Endometrium (tissue), 2 donors: ENCODE results near the gene CALCA.

Experiments
- FAIRE-seq: peaks from 2 replicates; lab custom pipeline; 2012; peaks lifted over from hg19 to GRCh38; lab: Jason Lieb, UNC
- donor health status: control.
- donor health status: control.

CALCA gene

DNA sequence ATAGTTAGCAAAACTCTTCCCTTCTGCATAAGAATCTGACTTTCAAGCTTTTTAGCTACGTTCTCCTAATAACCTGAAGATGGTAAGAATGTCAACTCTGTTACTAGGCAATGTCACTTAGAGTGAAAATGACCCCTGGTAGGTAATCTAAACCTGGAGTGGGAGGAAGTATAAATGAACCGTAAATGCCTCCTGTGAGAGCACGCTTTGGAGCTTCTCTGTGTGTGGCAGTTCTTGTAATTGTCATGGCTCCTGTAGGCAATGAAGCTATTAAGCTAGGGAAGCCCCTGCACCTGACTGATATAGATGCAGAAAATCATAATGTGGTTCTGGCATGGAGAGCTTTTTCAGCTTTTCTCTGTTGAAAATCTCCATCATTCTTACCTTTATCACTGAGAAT lies 29.4 kb downstream of the CALCA start:
- FAIRE-seq, result no peak

DNA sequence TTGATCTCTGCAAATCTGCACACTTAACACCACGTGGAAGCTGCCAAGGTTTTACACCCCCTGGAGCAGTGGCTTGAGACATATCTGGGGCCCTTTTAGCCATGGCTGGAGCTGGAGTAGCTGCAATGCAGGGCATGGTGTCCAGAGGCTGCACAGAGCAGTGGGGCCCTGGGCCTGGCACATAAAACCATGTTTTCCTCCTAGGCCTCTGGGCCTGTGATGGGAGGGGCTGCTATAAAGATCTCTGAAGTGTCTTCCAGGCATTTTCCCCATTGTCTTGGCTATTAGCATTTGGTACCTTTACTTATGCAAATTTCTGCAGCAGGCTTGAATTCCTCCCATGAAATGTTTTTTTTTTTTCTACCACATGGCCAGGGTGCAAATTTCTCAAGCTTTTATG lies 33.2 kb downstream of the CALCA start:
- FAIRE-seq, result no peak

DNA sequence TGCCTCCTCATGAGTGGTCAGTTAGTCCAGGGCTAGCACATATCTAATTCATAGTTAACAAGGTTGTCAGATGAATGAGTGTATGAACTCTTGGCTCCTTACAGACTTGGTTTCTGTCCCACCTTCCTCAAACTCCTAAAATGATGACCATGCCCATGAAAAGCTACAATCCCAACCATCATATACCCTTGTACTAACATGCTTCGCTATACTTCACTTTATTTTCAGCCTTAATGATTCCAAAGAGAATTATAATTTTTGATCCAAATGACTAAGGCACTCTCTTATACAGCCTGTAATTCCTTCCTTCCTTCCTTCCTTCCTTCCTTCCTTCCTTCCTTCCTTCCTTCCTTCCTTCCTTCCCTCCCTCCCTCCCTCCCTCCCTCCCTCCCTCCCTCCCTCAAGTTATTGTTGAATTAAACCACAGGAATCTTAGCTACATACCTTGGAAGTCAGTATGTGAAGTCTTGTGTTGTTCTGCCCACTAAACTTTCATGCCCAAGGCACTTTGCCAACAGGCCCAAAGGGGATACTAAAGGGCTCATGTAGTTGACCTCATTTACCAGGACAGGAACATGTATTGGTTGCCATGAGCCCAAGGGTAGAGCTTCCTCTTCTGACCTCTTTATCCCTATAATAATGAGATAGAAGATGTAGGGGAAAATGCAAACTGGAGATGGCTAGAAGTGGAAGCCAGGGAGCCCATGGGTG lies 37.4 kb downstream of the CALCA start:
- FAIRE-seq, result no peak

DNA sequence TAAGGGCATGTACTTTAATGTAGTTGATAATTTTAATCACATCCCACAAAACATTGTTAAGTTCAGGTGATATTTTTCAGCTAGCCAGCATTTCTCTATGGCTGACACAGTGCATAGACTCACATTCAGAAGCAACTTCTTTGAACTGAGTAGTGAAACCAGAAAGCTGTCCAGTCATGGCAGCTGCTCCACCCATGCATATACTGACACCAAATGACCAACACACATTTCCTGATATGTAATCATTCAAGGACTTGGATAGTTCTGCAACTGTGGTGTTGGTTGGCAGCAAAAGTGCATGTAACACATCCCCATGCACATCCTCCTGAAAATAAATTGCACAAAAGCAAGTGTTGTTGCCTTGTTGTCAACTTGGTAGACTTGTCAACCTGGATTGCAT lies 39.7 kb downstream of the CALCA start:
- FAIRE-seq, result no peak

- no peak for FAIRE-seq
Observed at GRCh38 chr11:14930369-14930768, 41.8 kb downstream of the CALCA start.

GRCh38 chr11:14927146-14927545 lies 45.0 kb downstream of the CALCA start:
- FAIRE-seq, result no peak

- no peak for FAIRE-seq
Observed at GRCh38 chr11:14924318-14924717, 47.8 kb downstream of the CALCA start.
